UCSD-AML1 (cell line): ENCODE data around the gene KRT32.

Experiments
- DNase-seq: peaks from one replicate; lab custom pipeline; 2025; ENCODE audit not compliant: unreplicated experiment; lab: John Stamatoyannopoulos, UW

The KRT32 gene

DNA sequence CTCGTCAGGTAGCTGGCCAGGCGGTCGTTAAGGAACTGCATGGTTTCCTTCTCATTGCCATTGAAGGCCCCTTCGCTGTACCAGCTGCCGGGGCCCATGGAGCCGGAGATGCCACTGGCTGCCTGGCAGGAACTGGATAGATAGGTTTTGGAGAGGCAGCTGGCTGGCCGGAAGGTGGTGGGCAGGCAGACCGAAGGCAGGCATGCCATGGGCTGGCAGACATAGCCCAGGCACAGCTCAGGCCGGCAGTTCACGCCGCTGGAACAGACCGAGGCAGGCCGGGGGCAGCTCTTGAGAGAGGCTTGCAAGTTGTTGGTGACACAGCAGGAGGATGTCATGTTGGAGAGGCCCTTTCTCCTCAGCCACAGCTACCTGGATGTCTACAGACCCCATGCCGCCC lies at the start of gene KRT32:
KRT32 (minus strand) TSS at position 399 of the 400 bp plus-strand sequence; CDS start at position 338, 61 bp downstream.
- no peak for DNase-seq

DNA sequence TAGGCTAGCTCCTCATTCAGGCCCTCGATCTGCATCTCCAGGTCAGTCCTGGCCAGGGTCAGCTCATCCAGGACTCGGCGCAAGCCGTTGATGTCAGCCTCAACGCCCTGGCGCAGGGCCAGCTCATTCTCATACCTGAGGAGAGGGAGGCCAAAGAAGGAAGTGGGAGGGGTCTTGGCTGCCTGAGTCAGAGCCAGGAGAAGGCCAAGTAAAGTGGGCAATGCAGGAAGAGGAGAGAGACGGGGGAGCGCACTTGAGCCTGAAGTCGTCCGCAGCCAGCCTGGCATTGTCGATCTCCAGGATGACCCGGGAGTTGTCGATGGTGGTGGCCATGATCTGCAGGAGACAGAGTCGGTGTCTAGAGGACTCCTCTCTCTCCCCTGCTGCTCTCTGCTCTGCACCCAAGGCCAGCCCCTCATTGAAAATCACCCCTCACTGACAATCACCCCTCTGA lies 49.7 kb upstream of the KRT32 start:
- DNase-seq, result no peak

DNA sequence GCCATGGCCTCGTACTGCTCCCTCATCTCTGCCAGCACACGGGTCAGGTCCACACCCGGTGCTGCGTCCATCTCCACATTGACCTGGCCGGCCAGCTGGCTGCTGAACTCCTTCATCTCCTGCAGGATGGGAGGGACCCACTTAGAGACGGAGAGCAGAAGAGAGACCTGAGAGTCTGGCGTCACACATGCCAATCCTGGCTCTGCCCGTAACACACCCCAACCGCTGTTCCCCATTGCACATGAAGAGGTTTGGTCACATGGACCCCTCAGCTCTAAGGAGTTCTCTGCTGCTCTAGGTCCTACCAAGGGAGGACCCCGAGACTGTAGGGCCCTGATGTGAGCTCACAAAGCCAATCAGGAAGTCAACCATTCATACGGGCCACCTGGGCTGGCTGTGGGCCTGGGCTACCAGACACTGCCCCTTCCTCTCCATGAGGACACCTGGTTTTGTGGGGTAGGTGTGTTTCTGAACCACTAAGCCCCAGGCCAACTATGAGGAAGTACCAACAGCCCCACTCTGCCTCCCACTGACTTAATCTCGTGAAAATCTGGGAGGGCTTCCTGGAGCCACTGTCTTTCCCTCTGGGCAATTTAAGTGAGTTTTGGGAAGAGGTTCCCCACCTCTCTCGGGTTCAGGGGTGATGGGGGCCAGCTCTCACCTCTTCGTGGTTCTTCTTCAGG lies 49.1 kb upstream of the KRT32 start:
- DNase-seq, result no peak

DNA sequence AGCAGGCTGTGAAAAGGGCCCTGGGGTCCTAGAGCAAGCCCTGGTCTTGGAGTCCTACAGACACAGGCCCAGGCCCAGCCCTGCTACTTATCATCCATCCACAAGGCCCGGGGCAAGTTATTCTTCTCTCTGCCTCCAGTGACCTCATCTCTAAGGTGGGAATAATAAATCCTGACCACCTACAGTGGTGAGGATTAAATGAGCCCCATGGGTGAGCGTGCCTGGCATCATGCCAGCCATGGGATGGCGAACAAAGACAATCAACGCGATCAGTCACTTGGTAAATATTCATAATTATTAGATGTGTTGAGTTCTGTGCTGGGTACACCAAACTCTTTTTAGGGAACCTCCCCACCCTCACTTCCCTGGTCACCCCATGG lies 46.0 kb upstream of the KRT32 start:
- no peak for DNase-seq

DNA sequence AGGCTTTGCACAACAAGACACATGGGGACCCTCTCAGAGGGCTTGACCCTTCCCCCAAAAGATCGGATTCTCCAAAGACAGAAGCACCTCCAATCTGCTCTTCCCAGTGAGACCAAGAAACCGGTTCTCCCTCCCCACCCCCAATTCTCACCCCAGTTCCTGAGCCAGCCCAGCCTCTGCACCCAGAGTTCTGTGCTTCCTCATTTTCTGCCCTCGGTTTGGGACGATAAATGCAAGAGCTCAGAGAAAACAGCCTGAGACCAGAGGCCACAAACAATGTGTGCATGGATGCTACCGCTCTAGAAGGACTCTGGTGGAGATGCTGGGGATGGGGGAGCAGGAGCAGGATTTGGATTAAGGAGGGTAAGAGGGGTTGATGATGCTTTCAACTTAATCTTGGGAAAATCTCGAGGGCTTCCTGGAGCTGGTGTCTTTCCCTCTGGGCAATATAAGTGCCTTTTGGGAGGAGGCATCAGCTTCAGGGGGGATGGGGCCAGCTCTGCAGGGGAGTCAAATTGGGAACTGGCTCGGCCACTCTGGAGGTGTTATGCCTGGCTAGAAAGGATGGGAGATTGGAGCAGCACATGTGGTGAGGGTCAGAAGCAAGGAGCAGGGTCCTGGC lies 45.5 kb upstream of the KRT32 start:
- no peak for DNase-seq

DNA sequence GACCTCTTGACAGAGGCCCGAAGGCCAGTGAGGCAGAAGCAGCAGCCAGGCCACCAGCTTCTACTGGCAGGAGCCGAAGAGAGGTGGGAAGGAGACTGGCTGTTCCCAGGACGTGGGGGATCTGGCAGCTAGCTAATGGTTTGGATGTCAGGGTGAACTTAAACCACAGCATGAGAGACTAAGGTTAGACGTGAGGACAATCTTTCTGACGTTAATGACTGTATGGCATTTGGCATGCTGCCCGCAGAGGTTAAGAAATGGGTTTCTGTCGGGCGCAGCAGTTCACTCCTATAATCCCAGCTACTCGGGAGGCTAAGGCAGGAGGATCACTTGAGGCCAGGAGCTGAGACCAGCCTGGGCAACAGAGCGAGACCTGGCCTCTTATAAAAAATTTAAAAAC lies 44.5 kb upstream of the KRT32 start:
- no peak for DNase-seq

DNA sequence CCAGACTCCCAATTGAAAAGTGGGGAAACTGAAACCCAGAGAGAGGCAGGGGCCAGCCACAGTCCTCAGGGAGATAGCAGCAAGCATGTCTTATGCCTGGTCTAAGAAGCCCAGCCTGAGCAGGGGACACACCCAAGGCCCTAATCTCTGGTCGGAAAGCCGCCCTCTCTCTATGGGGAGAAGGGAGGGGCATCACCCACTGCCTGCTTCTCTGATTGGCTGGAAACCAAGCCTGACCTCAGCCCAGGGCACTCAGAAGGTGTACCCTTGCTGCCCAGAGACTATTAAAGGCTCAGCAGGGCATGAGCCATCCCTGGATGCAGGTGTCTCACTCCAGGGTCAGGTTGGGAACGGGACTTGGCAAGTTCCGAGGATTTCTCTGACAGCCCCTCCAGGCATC lies 43.9 kb upstream of the KRT32 start:
- no peak for DNase-seq

DNA sequence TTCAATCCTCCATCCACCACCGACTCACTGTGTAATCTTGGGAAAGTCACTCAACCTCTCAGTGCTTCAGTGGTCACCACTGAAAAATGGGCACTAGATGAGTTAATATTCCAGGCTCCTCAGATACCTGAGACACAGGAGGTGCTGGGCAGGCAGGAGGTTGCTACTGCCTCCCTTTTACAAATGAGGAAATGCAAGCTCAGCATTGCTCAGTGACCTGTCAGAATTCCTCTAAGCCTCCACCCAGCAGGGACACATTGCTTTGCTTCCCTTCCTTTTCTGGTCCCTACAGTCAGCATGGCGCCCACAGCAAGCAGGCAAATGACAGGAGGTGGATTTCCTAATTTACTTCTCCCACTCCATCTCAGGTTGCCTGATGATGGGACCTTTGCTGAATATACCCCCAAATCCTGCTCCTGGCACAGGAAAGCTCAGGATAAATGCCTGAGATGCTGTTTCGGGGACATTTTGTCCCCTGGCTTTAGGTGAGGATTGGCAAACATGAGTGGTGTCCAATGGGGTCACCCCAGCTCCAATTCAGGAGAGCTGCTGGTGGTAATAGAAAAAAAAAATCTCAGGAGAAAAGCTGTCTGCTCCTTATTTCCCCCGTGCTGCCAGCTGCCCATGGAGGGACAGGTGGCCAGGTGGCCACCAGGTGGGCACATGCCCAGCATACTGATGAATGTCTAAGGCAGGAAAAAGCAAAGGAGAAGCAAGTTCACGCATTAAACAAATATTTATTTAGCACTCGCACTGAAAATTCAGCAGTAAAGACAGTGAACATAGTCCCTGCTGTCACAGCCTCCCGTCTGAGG lies 43.3 kb upstream of the KRT32 start:
- DNase-seq, result no peak

DNA sequence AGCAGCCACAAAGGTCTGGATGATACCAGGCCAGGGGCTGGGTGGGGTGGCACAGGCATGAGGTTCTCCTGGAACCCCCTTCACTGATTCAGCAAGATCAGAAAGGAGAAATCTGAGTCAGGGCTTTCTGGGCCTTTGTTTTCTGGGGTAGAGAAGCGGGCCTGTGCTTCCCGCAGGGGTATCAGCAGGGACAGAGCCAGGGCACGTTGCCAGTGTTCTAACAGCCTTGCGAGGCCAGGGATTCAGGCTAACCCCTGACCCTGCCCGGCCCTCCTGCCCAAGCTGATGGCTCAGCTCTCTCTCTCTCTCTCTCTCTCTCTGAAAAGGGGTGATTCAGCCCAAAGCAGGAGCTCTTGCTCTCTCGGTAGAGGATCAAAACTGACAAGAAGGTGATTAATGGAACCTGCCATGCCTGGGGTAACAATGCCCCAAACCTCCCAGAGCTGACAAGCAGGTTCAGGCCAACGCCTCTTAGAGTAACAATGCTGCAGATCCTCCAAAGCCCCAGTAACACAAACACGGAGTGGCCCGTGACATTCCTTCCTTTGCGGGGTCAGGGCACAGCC lies 40.2 kb upstream of the KRT32 start:
- no peak for DNase-seq

DNA sequence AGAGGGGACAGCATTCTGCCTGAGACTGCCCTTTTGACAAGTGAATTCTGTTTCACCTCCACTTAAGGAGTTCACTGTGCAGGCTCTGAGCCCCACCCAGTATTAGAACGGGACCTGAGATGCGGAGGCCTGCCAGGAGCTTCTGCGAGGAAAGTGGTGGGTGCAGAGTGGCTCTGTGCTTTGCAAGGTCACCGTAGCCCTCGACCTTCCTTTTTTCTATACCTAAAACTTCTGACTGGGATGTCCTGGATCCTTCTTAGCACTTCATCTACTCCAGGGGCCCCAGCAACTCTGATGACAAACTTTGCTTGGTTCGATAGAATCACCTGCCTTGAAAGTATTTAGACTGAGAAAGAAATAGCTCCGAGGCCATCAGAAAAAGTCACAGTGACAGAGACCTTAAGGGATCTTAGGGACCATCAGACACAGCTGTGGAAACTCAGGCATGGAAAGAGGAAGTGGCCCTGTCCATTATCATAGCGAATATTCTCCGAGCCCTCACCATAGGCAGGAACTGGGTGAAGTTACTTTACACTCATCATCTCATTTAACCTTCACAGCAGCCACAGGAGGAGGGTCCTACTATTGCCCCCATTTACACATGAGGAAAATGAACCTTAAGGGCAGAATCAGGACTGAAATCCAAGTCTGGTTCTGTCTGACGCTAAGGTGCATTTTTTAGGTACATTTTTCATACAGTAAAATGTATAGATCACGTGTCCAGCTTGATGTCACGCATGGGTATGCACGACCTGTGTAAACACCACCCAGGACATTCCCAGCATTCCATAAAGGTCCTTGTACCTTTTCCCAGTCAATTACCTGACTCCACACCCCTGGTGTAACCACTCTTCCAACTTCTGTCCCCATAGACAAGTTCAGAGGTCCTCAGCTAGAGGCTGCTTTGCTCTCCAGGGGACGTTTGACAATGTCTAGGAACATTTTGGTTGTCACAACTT lies 38.9 kb upstream of the KRT32 start:
- DNase-seq, result no peak

DNA sequence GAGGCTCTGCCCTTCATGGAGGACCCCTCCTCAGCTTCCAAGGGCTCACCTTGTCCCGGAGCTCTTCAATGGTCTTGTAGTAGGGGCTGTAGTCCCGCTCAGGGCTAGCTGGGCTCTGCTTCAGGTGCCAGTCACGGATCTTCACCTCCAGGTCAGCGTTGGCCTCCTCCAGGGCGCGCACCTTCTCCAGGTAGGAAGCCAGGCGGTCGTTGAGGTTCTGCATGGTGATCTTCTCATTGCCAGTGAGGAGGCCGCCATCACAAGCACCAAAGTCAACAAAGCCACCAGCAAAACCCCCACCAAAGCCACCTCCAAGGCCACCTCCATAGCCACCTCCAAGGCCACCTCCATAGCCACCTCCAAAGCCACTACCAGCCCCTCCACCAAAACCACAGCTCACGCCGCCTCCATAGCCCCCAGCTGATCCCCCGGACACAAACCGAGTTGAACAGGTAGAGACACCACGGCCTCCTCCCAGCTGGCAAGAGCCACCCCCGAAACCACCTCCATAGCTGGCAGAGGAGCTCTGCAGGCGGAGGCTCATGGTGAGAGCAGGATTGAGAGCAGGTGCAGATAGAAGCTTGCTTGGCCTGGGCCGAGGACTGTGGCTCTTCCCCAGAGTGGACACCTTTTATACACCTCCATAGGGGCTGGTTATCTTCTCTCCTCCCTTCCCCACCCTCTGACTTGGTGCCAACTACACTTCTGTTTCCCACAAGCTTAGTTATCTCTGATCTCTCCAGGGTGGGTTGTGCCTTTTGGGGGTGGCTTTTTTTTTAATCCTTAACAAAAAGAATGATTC lies 38.0 kb upstream of the KRT32 start, which contains the start of gene KRT13:
KRT13 (minus strand) TSS at position 606 of the 802 bp plus-strand sequence; CDS start at position 544, 62 bp downstream.
- DNase-seq, result no peak

DNA sequence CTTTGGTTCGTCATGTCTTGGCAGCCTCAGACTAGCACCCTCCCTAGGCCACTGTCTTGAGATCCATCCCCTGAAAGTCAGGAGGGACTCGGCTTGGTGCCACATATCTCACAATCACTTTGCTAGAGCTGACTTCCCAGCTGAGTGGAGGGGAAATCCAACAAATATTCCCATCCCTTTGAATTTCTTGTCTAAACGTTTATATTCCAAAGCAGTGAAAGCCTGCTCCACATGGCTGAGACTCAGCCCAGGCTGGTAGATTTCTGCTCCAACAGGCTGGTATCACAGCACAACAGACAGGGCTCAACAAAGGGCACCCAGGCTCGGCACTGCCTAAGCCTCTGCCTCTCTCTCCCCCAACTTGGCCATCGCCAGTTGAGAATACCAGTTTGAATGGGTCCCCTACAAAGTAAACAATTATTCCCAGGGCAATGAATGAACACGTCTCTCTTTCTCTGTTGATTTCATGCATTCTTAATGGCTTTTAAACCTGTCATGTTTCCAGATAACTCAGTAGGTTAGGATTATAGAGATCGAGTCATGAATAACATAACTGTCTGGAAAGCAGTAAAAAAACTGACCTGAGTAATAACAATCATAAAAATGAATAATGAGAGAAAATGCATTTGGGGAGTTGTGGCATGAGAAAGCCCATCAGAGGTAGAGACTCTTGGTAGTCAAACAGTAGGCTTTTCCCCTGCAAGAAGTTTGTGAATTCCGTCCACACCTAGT lies 37.2 kb upstream of the KRT32 start:
- DNase-seq, result no peak

DNA sequence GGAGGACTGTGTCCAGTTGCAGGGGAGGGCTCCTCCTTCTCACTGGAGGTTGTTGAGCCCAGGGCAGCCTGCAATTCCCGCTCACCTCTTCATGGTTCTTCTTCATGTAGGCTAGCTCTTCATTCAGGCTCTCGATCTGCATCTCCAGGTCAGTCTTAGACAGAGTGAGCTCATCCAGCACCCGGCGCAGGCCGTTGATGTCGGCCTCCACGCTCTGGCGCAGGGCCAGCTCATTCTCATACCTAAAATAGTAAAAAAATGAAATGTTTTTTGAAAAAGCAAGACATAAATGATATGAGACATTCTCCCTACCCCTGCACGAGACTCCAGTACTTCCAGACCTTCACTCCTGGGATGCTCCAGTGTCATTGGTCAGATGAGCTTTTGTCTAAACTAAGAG lies 36.0 kb upstream of the KRT32 start:
- DNase-seq, result no peak

DNA sequence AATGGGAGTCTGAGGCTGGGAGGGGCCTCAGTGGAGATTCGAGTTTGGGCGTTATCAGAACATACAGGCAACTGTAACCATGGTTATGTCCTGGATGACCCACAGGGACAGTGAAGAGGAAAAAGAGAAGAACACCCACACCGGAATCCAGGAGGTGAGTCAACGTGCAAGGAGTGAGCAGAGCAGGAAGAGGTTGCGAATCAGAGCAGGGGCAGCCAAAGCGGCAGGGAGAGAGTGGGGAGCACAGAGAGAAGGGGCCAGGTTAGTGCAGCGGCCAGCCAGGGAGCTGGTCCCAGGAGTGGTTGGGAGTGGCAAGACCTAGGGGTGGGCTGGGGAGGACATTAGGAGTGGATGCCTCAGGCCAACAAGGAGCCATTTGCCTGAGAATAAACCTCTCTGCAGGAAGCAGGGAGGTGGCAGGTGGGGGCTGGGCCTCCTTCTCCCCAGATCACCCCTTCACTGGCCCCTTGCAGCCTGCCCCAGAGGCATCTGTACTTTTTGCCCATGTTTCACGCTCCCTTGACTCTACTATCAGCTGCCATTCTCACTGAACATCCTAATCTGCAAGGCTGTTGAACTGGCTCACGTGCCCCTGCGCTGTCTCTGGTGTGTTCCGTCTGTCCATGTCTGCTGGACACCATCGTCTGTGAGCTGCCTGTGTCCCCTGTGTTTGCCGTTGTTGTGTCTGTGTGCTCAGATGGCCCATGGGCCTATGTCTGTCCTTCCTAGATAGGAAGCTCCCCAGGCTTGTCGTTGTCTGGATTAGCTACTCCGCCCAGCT lies 33.1 kb upstream of the KRT32 start:
- DNase-seq, result no peak

DNA sequence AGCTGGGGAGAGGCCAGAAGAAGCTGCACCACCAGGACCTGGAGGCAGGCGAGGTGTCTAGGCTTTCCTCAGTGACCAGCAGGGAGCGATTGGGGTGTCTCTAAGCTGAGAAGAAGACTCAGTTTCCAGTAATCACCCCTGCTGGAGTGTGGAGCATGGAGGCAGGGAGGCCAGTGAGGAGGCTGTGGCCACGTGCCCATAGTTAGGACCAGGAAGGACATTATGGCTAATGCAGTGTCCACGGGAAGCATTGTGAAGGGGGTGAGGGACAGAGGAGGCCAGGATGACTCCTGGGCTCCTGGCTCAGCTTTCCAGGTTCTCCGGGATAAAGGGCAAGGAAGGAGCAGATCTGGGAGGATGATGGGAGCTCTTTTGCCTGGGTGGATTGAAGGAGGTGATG lies 32.5 kb upstream of the KRT32 start:
- no peak for DNase-seq

DNA sequence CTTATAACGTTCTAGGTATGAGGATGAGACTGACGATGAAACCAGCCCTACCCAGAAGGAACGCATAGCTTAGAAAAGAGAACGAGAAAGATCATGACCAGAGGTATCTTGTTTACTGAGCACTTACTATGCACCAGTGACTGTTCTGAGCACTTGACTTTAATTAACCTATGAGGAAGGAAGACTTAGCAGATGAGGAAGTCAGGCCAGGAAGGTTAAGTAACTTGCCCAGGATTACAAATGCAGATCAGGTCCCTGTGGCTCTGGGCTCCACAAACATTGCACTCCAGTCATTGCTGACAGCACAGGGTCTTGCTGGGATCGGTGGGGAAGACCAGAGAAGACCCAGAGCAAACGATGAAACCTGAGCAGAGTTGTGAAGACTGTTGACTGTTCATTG lies 31.1 kb upstream of the KRT32 start:
- no peak for DNase-seq

DNA sequence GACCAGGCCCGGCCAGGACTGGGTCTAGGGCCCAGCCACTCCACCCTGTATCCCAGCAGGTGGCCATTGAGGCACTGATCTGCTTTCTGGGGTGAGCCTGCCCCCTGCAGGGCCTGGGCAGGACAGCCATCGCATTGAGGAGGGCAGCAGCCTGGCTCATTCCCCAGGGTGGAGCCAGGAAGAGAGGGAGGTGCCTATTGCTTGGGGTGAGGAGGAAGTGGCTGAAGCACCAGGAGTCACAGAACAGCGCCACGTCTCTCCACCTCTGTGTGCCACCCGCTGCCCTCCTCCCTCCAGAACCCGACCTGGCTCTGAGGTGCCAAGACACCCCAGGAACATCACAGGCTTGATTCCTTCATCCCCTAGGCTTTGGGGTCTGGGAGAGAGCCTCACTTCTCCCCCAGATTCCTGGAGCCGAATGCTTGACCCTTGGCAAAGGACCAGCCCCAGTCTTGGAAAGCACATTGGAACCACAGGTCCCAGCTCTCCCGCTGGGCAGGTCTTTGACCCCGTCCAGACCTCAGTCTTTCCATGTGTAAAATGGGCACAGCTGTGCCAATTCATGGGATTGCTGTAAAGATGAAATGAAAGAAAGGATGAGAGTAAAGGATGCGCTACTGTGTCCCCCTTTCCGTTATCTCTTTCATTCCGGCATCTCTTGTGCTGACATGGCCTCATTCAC lies 29.8 kb upstream of the KRT32 start:
- DNase-seq, result peak; percentile 84

DNA sequence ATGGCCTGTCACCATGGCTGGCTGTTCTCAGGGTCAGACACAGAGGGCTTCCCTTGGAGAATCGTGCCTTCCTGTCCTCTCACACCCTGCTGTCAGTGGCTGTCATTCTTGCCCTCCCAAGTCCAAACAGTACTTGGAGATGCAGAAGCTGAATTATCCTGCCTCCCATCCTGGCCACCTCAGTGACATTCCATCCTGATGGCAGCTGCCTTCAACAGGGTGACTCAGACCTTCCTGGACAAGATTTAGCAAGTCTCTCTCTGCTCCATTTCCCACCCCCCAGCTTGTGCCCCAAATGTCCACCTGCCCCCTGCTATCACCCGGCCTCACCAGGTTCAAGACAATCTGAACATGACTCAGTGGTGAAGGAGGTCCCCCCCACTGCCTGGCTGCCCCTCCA lies 27.3 kb upstream of the KRT32 start:
- no peak for DNase-seq
